ENCODE data around the gene GLIPR2. TPM values are rescaled to one million over a fixed set of nuclear protein-coding genes. Genes with fewer than 3 reads are reported as not detected.

The GLIPR2 gene
- polyA plus RNA-seq, 1 of the 3 experiments (the other 2 are of a cell fraction): 38.3 TPM

DNA sequence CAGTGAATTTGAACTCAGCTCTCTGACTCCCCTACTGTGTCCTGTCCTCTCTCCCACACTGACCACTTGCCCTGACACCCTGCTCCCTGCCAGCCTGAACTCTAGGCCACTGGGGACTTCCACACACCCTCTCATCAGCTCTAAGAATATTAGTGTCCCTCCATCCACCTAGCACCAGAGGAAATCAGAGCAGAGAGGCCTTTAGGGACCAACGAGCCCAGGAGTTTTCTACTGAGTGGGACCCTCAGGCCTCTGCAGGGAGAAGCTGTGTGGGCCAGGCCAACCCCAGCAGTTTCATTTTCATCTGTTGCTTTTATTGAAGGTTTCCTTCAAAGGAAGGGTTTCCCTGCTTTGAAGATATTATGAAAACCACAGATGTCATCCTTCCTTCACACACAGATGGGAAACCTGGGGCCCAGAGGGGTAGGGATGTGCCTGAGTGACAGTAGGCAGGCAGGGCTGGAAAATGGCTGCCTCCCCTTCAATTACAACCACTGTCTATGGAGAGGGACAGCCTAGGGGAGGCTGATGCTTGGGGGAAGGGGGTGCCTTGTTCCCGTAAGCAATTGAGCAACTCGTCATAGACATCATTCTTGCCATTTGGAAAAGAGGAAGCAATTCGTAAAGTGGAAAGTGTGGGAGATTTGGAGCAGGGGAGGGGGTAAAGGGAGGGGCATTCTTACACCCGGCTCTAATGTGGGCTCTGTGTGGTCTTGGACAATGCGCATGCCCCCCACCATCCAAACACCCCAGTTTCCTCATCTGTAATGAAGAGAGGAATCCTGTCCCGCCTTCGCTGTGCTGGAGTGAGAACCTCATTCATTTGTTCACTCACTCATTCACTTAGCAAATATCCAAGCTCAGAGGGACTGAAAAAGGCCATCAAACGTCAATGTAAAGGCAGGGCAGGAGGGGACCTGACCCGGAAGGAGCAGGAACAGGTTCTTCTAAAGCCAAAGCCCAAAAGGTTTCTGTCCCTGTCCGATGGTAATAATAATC lies 3.9 kb downstream of the GLIPR2 start:
- 90% methylated on average over 11 of the region's 11 CpGs for WGBS (ENCODE audit: low lambda C conversion rate)

More for the DNA sequence above, 3.9 kb downstream of the GLIPR2 start:
- H3K36me3 ChIP-seq (replicated peaks in 1 of 2; ENCODE audit: control insufficient read depth in 1 of 2, insufficient read depth in 2 of 2, low read length in 1 of 2): peaks cover 0 to 11% of the 10 kb centered on the region in 2 experiments
- no peak overlapping the region for H3K4me2 ChIP-seq
- no peaks in the 10 kb centered on the region for H3K27me3 ChIP-seq (ENCODE audit: insufficient read depth)
- ChIA-PET POLR2A (interaction anchor here (0.5 to 1.5 kb wide), 3 partner anchors 8 to 55 kb away, joined by 3 to 7 read pairs (median 3); no protein-coding TSS in a partner anchor), CTCF (interaction anchor here (0.7 to 8.1 kb wide), 10 partner anchors 10 to 48 kb away, joined by 3 to 113 read pairs (median 4); partner anchors contain the start of gene CCIN)
- H2AFZ ChIP-seq (ENCODE audit: low read depth): no peak overlapping the region
- DNase-seq: no peak
- no peak overlapping the region for H3K4me3 ChIP-seq (ENCODE audit: low read depth in 2 of 2, low read length in 1 of 2)
- no peaks in the 10 kb centered on the region for H3K9me3 ChIP-seq
- TF ChIP-seq FOXJ3 (CRISPR knock-in tag; IDR thresholded peaks at IDR 0.05) (no peak), SMC3 (IDR thresholded peaks at IDR 0.05; ENCODE audit: low read depth, low read length) (no peak), MXI1 (IDR thresholded peaks at IDR 0.05; ENCODE audit: low read depth, low read length) (no peak), GATA2 (CRISPR knock-in tag; IDR thresholded peaks at IDR 0.05) (no peak), GABPA (IDR thresholded peaks at IDR 0.05; ENCODE audit: low read depth) (no peak), FOSL2 (IDR thresholded peaks at IDR 0.05; ENCODE audit: borderline replicate concordance, low read depth) (no peak), ELF1 (IDR thresholded peaks at IDR 0.05) (no peak), NFIC (IDR thresholded peaks at IDR 0.05; ENCODE audit: borderline replicate concordance) (no peak), FOXM1 (IDR thresholded peaks at IDR 0.05; ENCODE audit: low read depth) (no peak), RXRA (IDR thresholded peaks at IDR 0.05; ENCODE audit: borderline replicate concordance, low read depth) (no peak), CHD2 (IDR thresholded peaks at IDR 0.05; ENCODE audit: low read length, partially characterized antibody) (no peak), NRF1 (IDR thresholded peaks at IDR 0.05; ENCODE audit: low read depth, low read length) (no peak)
- TF ChIP-seq, protein P1, sequence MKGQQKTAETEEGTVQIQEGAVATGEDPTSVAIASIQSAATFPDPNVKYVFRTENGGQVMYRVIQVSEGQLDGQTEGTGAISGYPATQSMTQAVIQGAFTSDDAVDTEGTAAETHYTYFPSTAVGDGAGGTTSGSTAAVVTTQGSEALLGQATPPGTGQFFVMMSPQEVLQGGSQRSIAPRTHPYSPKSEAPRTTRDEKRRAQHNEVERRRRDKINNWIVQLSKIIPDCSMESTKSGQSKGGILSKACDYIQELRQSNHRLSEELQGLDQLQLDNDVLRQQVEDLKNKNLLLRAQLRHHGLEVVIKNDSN (IDR thresholded peaks at IDR 0.05; ENCODE audit: borderline replicate concordance, low read depth): no peak
- TF ChIP-seq, protein P2, sequence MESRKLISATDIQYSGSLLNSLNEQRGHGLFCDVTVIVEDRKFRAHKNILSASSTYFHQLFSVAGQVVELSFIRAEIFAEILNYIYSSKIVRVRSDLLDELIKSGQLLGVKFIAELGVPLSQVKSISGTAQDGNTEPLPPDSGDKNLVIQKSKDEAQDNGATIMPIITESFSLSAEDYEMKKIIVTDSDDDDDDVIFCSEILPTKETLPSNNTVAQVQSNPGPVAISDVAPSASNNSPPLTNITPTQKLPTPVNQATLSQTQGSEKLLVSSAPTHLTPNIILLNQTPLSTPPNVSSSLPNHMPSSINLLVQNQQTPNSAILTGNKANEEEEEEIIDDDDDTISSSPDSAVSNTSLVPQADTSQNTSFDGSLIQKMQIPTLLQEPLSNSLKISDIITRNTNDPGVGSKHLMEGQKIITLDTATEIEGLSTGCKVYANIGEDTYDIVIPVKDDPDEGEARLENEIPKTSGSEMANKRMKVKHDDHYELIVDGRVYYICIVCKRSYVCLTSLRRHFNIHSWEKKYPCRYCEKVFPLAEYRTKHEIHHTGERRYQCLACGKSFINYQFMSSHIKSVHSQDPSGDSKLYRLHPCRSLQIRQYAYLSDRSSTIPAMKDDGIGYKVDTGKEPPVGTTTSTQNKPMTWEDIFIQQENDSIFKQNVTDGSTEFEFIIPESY (IDR thresholded peaks at IDR 0.05; ENCODE audit: borderline replicate concordance, low read depth): no peak
- TF ChIP-seq, protein P3, sequence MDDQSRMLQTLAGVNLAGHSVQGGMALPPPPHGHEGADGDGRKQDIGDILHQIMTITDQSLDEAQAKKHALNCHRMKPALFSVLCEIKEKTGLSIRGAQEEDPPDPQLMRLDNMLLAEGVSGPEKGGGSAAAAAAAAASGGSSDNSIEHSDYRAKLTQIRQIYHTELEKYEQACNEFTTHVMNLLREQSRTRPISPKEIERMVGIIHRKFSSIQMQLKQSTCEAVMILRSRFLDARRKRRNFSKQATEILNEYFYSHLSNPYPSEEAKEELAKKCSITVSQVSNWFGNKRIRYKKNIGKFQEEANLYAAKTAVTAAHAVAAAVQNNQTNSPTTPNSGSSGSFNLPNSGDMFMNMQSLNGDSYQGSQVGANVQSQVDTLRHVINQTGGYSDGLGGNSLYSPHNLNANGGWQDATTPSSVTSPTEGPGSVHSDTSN (IDR thresholded peaks at IDR 0.05): no peak
- TF ChIP-seq, protein P4, sequence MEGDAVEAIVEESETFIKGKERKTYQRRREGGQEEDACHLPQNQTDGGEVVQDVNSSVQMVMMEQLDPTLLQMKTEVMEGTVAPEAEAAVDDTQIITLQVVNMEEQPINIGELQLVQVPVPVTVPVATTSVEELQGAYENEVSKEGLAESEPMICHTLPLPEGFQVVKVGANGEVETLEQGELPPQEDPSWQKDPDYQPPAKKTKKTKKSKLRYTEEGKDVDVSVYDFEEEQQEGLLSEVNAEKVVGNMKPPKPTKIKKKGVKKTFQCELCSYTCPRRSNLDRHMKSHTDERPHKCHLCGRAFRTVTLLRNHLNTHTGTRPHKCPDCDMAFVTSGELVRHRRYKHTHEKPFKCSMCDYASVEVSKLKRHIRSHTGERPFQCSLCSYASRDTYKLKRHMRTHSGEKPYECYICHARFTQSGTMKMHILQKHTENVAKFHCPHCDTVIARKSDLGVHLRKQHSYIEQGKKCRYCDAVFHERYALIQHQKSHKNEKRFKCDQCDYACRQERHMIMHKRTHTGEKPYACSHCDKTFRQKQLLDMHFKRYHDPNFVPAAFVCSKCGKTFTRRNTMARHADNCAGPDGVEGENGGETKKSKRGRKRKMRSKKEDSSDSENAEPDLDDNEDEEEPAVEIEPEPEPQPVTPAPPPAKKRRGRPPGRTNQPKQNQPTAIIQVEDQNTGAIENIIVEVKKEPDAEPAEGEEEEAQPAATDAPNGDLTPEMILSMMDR (IDR thresholded peaks at IDR 0.05): no peak
- TF ChIP-seq, protein P5, sequence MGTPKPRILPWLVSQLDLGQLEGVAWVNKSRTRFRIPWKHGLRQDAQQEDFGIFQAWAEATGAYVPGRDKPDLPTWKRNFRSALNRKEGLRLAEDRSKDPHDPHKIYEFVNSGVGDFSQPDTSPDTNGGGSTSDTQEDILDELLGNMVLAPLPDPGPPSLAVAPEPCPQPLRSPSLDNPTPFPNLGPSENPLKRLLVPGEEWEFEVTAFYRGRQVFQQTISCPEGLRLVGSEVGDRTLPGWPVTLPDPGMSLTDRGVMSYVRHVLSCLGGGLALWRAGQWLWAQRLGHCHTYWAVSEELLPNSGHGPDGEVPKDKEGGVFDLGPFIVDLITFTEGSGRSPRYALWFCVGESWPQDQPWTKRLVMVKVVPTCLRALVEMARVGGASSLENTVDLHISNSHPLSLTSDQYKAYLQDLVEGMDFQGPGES (IDR thresholded peaks at IDR 0.05; ENCODE audit: low read depth, low read length): no peak
- no peak overlapping the region for H3K27ac ChIP-seq (ENCODE audit: low read depth in 2 of 2, low read length in 1 of 2)
- no peaks in the 10 kb centered on the region for H3K9me2 ChIP-seq
- peaks cover 0 to 21% of the 10 kb centered on the region in 2 experiments; a peak in 3 of 4 replicates for H3K4me1 ChIP-seq (ENCODE audit: control insufficient read depth in 1 of 2, insufficient read depth in 2 of 2, low read depth in 1 of 2, low read length in 1 of 2)
- no peak overlapping the region for H3K9ac ChIP-seq
- H4K20me1 ChIP-seq (ENCODE audit: insufficient read depth): peaks cover 8% of the 10 kb centered on the region
- no peaks in the 10 kb centered on the region for H3F3A ChIP-seq (replicated peaks; ENCODE audit: insufficient read depth)
- H3K79me2 ChIP-seq (ENCODE audit: insufficient read depth): peaks cover 50% of the 10 kb centered on the region

Measured in SK-N-SH (cell line).